NCI-H187 treated with DMSO at 0.1 percent for 48 hours (cell line): Measurements from ENCODE around the gene FHOD3.

Source experiments
- DNase-seq: peaks from one replicate; lab custom pipeline; 2025; lab: John Stamatoyannopoulos, UW

FHOD3 gene

DNA sequence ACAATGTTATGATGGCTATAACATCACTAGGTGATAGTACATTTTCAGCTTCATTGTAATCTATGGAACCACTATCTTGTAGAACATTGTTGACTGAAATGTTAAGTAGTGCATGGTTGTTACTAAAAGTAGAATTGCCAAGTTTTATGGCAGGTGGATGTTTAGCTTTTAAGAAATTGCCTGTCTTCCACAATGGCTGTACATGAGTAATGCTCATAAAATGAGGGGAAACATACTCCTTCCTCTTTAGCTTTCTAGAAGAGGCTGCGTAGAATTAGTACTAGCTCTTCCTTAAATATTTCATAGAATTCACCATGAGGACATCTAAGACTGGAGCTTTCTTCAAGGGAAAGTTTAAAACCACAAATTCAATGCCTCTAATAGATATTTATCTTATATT, 370.3 kb downstream of the FHOD3 start:
- DNase-seq = no peak

DNA sequence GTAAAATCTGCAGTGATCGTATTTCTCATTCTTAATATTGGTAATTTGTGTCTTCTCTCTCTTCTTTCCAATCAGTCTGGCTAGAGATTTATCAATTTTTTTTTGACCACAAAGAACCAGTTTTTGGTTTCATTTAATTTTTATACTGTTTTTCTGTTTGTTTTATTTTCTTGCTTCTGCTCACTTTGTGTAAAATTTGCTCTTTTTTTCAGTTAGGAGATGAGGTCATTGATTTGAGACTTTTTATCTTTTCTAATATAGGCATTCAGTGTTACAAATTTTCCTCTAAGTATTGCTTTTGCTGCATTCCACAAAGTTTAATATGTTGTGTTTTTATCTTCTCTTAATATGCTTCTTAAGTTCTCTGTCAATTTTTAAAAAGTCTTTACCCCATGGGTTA, 370.8 kb downstream of the FHOD3 start:
- DNase-seq = no peak

DNA sequence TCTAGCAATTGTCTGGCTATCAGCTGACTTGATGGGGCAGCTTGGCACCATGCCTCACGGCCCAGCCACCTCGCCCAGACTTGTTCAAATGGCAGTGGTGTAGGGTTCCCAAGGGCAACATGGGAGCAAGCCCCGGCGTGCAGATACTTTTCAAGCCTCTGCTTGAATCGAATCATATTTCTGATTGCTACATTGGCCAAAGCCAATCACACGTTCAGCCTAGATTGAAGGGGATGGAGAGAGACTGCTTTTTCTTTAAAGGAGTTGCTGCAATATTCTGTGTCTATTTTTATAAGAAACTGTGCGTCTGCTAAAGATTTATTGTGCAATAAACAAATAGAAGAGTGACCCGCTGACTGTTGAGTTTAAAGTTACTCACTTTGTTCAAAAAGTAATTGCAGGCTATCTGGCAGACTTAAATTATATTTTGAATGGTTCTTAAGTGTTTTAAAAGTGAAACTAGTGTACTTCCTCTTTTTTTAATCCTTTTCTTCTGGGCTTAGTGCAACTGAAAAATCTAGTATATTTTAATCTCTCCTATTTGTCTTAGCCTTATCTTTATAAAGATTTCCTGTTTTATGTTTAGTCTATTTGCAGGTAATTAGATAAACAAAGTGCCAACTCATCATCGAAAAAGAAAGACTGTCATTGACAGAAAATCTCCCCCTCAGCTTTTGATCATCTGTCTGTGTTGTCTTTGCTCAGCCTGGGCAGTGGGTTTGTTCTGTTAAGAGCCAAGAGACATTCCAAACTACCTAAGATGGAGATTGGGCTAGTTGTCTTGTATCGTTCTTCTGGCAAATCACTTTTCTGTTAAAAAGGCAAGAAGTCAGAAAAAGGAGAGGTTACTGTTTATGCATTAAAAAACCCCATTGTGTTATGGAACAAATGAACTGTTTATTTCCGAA, 375.2 kb downstream of the FHOD3 start:
- DNase-seq = no peak

GRCh38 chr18:36673452-36673851, 375.9 kb downstream of the FHOD3 start:
- no peak for DNase-seq

GRCh38 chr18:36675076-36675475, 377.6 kb downstream of the FHOD3 start:
- no peak for DNase-seq

DNA sequence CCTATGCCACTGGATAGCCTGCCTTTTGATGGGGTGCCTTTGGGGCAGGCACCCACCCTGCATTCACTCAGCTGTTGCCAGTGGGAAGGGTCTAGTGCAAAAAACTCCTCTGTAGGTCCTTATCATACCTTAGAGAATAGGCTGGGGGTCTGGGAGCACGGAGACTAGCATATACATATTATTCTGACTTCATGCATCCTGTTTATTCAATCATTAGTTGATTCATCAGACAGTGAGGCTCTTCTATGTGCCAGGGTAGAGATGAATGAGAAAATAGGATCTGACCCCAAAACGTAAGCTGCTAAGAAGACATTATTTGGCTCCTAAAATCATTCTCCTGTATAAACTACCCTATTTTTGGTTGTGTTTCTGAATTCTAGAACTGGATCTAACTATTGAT, 378.0 kb downstream of the FHOD3 start:
- DNase-seq = no peak

DNA sequence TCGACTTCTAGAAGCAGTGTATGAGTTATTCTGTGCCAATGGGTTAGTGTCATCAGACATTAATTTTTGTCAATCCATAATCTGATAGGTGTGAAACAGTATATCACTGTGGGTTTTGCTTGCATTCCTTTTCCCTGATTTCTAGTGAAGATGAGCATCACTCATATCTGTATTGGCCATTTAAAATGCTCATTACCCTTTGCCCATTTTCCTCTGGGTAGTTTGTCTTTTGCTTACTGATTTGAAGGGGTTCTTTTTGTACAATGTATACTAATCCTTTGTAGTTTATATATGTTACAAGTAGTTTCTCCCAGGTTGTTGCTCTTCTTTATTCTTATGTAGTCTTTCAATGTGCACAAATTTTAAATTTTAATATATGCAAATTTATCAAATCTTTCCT, 379.1 kb downstream of the FHOD3 start:
- DNase-seq = no peak

DNA sequence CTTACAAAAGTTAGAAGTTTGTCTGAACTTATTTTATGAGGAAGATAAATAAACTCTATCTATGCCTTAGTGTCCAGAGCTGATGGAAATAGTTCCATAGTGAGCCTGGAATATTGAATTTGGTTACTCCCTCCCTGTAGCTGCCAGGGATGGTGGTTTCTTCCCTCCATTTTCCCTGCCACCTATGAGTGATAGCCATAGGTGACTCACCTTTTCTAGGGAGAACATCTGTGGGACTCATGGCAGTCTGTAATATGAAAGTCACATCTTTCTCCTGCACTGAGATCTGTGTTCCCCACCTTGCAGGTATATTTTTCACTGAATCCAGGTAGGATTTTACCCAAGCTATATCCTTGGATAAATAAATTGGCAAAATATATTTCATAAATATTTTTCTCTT, 382.5 kb downstream of the FHOD3 start:
- no peak for DNase-seq

DNA sequence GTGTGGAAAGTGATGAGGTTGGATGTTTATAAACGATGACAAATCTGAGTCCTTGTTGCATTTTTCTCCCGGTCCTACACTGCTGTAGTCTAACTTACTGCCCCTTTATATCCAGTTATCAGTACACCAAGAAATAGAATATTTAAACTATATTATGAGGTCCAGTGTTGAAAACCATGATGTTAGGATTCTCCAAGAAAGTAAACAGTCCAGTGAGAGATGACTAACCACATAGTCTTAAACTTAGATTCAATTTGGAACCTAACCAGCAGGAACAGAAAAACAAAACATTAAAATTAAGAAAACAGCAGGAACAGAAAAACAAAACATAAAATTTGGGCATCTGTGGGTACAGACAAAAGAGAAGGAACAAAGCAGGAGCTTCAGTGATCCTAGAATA, 388.1 kb downstream of the FHOD3 start:
- no peak for DNase-seq

DNA sequence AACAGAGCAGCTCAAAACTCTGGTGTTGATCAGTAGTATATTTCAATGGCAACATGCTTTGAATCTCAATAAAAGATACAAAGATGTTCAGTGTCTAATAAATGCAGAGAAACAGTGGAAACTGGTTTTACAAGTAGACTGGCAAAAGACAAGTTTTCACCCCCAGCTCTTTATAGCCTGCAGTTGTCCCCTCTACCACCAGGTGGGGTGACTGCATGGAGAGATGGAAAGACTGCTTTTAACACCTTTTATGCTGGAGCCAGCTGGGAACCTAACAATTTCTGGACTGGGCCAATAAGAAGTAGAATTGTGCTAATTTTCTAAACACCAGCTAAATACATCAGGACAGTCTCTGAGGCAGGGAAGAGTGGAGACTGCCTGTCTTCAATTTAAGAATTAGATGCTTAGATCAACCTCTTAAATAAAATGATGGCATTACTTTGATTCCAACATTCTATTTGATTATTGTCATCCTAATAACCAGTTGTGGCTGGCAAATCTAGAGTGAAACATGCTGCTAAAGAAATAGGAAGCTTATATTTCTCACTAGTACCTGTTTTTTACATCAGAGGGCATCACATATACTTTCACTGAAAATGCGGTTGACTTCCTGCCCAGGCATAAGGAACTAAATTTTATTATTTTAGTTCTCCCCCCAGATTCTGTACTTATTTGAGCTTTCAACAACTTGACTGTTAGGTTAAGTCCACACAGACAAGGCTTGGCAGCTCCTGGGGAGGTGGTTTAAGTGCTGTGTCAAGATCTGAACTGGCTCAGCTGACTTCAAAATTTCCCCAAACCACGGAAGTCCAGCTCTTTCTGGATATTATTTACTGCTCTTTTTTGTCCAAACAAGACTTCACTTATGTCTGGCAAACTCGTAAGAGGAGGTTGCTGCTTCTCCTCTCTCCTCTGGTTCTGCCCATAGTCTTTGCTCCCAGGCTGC, 390.8 kb downstream of the FHOD3 start:
- no peak for DNase-seq

DNA sequence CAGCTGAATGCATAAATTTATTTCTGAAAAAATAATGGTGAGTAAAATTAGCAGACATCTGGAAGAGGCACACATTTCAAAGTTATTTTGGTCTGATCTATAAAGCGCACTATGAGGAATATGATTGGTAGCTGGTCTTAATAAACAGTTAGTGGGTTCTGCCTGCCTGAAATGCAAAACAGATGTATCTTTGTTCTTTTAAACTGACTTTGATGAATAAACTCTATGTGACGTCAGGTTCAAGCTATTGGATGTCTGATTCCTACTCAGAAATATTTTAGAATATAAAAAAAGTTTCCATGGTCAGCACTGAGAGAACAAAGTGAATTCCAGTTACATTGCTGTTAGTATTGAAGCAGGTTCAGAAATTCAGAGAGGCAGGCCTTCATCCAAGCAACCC, 394.9 kb downstream of the FHOD3 start:
- DNase-seq = no peak

DNA sequence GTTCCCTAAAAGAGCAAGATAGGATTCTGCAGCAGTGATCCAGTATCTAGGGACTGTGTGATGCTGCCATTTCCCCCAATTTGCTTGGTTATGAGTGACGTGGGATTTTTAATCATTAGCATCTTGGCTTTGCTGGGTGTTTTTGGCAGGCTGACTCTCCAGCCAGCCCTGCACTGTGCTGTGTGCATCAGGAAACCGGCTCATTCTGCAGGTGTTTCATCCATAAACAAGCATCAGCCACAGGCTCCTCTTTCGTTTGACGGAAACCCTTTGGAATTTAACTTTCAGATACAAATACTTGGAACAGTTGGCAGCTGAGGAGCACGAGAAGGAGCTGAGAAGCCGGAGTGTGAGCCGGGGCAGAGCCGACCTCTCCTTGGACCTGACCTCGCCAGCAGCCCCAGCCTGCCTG, 395.4 kb downstream of the FHOD3 start:
- DNase-seq = no peak

GRCh38 chr18:36693931-36694620, 396.6 kb downstream of the FHOD3 start:
- DNase-seq = peak; percentile 78

DNA sequence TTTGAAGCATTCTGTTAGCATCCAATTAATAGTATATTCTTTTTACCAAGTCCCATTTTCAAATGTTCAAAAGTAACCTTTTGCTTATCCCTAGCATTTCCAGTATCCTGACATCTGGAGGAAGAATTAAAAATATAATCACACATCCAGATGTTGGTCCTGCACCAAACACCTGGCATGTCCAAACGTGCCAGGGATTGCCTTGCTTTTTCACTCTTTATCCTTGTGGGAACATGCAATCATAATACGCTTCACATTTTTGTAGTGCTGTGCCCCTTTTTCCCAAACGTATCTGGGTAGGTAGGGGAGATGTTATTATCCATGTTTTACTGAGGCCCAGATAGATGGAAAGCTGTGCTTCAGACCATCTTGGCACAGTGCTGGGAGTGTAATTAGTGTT, 398.3 kb downstream of the FHOD3 start:
- no peak for DNase-seq

DNA sequence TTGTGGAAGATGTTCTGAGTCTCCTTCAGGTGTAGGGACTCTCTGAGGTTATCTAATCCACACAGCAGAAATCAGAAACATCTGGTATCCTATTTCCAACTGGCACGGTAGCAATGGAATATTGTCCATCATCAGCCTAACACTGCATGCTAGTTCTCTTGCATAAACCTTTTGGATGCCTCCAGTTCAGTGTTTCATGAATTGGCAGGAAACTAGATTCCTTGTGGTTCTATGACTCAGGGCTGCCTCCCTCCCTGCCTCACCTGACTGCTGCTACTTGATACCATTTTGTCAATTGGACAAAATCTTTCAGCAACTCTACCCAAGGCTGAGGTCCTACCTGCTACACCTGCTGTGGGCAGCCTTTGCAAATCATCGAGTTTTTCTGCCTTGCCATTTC, 400.4 kb downstream of the FHOD3 start:
- DNase-seq = no peak

- DNase-seq = no peak
Measured at GRCh38 chr18:36700955-36701354, 403.4 kb downstream of the FHOD3 start.

DNA sequence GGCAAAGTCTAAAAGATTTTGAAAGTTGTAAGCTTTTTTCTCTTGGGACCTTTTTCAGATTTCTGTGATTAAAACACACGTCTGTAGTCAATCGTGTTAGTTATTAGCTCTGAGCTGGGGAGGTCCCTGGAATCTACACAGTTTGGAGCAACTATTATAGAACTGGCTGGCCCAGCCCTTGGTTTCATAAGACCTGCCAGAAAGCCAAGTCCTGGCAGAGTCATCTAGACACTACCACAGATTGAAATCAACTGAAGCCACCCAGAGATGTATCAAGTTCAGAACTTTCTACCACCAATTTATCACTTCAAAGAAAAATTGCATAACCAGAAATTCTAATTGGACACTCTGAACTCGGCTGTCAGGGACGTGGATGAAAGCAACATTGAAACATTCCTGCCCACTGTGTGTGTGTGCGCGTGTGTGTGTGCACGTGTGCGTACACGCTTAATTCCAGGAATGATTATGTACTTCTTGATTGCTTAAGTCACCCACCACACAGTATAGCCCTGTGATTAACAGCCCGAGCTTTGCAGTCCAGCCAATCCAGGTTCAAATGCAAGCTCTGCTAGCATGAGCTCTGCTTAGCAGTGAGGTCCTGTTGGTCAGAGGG, 405.0 kb downstream of the FHOD3 start:
- no peak for DNase-seq

- no peak for DNase-seq
Measured at GRCh38 chr18:36704156-36704555, 406.6 kb downstream of the FHOD3 start.

- DNase-seq = no peak
Measured at GRCh38 chr18:36706134-36706881, 408.8 kb downstream of the FHOD3 start.

DNA sequence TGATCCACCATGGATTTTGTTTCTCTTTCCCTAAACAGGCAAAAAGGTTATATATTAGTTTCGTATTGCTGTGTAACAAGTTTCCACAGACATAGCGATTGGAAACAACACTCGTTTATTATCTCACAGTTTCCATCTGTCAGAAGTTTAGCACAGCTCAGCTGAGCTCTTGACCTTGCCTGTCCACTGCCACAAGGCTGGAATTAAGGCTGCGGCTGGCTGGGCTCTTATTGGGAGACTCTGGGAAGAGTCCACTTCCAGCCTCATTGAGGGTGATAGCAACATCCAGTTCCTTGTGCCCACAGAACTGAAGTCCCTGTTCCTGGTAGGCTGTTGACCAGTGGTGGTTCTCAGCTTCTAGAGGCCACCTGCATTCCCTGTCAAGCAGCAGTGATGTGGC, 410.9 kb downstream of the FHOD3 start:
- no peak for DNase-seq

- DNase-seq = no peak
Measured at GRCh38 chr18:36709315-36709714, 411.8 kb downstream of the FHOD3 start.
